NCI-H1105 (cell line): Measurements from ENCODE around the gene ANAPC7.
"Not testable (repeated sequence)": the region's sequence is repeated elsewhere in the genome, so short reads cannot be mapped to it uniquely, and the experiment has no call there.

Source experiments
- DNase-seq: peaks from one replicate; lab custom pipeline; 2025; lab: John Stamatoyannopoulos, UW

ANAPC7 gene

DNA sequence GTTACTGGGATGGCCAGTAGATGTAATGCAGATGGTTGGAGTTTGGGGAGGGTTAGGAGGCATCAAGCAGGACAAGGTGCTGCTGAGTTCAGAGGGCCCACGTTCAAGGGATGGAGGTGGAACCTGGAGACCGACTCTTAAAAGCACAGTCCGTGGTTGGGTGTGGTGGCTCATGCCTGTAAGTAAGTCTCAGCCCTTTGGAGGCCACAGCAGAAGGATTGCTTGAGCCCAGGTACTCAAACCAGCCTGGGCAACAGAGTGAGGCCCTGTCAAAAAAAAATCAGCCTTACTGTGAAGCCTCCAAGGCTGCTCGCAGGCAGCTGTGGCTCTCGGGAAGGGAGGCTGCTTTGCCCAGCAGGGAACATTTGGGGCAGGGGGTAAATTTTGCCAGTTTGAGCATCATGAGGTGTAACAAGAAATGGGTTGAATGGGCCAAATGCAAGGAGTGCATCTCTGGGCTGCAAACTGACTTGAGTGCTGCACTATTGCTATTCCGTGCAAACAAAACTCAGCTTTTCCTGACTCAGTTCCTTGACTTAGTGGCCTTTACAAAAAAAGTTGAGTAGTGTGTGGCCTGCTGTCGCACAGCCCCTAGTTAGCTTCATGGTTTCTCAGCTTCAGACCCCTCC, 55.0 kb downstream of the ANAPC7 start:
- DNase-seq, result no peak

DNA sequence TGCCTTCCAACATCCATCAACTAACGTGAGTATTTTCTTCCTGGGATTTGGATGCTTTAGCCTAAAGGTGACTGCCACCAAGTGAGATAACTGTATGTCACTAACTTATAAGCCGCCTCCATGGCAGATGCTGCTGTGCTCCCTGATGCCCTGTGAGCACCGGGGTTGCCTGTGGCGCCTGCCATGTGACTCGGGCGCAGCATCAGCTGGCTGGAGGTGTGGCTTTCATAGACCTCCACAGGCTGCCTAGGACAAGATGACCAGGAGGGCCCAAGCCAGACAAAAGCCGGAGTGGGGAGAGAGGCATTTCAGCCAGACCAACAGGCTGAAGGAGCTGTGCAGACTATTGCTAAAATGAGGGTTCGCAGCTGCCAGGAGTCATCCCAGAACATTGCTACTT, 55.7 kb downstream of the ANAPC7 start:
- DNase-seq, result no peak

DNA sequence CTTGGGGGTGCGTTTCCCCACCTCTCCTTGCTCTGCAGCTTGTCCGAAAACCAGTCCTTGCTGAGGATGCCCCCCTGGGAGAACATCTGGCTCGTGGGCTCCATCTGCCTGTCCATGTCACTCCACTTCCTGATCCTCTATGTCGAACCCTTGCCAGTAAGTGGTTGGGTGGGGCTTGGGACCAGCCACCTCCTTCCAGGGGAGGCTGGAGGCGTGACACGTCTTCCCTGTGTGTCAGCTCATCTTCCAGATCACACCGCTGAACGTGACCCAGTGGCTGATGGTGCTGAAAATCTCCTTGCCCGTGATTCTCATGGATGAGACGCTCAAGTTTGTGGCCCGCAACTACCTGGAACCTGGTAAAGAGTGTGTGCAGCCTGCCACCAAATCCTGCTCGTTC, 57.5 kb downstream of the ANAPC7 start:
- DNase-seq, result no peak

DNA sequence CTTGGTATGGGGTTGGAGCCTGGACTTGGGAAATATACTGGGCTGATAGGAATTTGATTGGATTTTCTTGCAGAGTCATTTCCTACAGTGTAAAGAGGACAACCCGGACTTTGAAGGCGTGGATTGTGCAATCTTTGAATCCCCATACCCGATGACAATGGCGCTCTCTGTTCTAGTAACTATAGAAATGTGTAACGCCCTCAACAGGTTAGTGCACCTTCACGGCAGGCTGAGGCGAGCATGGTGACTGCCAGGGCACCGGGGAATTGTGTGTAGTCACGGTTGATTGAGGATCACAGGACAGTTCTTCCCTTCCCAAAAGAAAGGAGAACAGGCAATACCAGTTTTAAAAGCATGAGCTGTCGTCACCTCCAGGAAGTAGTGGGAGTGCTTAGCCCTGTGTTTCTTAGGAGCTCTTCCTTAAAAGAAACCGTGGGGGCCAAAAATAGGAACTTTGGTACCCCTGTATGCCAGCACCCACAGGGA, 58.3 kb downstream of the ANAPC7 start:
- DNase-seq, result no peak

DNA sequence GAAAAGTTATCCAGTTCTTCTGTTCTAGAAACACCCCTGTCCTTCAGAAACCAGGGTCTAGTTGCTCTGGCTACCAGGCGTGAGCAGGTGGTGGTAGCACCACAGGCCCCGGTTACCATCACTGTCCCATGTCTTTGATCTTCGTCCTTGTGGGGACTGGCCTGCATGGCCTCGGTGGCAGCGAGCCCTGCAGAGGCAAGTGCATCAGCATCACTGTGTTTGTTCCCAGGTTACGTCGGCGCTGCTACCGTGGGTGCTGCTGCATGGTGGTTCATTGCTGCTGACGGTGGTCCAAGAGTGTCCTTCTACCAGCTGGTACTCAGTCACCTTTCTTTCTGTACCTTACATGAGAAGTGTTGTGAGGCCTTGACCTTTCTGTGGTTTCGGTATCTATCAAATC, 58.9 kb downstream of the ANAPC7 start:
- no peak for DNase-seq

DNA sequence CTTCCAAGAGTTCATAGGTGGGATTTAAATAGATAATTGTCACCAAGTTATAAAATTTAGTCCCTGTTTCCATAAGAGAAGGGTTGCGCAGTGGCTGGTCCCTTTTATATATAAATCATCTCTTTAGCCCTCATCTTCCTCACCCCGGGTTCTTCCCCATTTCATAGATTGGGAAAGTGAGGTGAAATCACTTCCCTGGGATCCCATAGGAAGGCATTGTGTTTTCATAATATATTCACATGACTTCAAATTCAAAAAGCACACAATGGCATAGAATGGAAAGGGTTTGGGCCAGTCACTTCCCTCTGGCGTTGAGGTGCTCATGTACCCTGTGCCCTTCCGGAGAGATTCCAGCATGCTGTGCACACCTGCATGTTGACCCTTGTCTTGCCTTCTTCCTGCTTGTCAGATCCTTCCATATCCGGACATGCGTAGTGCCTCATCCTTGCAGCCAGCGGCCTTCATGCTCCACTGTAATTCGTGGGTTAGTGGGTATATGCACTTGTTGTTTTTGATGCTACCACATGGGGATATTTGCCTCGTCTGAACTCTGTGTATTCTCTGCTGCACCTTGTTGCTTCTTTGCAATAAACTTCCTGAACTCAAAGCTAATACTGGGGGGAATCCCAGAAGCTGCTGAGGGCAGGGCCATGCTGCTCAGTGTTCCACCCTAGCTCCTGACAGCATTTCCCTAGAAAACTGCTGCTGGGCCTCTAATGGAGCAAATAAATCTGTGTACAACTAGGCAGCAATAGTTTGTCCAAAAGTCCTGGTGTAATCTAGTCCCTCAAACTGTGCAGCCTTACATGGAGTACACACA, 59.6 kb downstream of the ANAPC7 start:
- no peak for DNase-seq

DNA sequence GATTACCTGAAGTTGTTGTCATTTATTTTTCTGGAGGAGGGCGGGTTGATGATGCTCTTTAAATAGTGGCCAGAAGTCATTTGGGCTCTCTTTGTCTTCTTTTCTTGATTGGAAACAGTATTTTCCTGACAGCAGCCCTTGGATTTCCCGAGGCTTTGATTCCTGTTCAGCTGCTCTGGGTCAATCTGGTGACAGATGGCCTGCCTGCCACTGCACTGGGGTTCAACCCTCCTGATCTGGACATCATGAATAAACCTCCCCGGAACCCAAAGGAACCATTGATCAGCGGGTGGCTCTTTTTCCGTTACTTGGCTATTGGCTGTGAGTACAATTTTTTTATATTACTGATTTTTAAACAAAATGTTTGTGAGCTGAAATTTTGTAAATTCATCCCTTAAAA, 60.4 kb downstream of the ANAPC7 start:
- no peak for DNase-seq

DNA sequence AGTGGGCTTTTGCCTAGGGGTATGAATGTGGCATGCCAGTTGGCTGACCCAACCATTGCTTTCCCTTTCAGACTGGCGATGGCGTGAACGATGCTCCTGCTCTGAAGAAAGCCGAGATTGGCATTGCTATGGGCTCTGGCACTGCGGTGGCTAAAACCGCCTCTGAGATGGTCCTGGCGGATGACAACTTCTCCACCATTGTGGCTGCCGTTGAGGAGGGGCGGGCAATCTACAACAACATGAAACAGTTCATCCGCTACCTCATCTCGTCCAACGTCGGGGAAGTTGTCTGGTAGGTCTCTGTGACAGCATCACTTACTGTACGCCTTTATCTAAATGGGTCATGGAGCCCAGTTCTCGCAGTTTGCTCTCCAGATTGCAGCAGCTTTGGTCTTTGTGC, 61.4 kb downstream of the ANAPC7 start:
- no peak for DNase-seq

DNA sequence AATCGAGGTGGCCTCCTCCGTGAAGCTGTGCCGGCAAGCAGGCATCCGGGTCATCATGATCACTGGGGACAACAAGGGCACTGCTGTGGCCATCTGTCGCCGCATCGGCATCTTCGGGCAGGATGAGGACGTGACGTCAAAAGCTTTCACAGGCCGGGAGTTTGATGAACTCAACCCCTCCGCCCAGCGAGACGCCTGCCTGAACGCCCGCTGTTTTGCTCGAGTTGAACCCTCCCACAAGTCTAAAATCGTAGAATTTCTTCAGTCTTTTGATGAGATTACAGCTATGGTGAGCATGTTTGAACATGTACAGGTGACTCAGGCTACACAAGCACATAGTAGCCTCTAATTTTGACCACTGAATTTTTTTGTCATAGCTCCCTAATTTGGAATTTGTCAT, 62.8 kb downstream of the ANAPC7 start:
- no peak for DNase-seq

DNA sequence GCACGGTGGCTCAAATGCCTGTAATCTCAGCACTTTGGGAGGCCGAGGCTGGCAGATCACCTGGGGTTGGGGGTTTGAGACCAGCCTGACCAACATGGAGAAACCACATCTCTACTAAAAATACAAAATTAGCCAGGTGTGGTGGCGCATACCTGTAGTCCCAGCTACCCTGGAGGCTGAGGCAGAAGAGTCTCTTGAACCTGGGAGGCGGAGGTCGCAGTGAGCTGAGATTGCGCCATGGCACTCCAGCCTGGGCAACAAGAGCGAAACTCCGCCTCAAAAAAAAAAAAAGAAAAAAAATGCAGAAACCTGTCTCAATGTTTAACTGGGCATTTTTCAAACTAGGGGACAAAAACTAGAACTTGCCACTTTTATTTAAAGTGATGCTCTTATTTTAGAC, 63.2 kb downstream of the ANAPC7 start:
- DNase-seq, result not testable (repeated sequence)

DNA sequence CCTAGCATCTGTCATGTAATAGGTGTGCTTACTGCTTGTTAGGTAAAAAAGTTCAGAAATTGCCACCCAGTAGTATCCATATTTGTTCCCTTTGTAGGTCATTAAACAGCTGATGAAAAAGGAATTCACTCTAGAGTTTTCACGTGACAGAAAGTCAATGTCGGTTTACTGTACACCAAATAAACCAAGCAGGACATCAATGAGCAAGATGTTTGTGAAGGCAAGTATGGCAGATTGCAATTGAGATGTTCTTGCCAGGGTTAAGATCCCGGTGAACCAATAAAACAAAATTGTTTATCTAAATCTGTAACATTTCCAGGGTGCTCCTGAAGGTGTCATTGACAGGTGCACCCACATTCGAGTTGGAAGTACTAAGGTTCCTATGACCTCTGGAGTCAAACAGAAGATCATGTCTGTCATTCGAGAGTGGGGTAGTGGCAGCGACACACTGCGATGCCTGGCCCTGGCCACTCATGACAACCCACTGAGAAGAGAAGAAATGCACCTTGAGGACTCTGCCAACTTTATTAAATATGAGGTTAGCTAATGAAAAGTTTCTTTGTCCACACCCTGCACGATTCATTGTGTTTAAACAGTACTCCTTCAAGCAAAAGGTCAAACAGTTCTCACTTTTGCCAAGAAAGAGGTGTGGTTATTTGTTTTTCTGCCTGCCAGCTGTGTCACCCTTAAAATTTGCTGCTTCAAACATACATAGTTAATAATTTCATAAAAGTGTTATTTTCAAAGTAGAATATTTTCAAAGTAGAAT, 64.1 kb downstream of the ANAPC7 start:
- DNase-seq, result no peak

DNA sequence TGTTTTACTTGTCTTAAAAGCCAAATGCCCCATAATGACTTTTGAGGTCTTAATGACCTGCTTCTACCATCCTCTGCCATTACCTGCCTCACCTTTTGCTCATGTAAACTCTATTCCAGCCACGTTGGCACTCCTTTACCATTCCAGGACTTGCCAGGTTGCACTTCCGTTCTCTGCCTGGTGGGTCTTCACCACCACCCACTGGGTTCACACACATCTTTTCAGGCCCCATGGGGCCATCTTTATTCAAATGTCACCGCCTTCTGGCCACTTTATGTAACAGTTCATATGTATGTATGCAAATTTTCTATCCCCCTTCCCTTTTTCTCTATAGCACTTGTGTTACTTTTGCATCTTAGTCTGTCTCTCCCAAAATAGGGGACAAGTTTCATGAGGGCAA, 64.8 kb downstream of the ANAPC7 start:
- DNase-seq, result peak; percentile 8

DNA sequence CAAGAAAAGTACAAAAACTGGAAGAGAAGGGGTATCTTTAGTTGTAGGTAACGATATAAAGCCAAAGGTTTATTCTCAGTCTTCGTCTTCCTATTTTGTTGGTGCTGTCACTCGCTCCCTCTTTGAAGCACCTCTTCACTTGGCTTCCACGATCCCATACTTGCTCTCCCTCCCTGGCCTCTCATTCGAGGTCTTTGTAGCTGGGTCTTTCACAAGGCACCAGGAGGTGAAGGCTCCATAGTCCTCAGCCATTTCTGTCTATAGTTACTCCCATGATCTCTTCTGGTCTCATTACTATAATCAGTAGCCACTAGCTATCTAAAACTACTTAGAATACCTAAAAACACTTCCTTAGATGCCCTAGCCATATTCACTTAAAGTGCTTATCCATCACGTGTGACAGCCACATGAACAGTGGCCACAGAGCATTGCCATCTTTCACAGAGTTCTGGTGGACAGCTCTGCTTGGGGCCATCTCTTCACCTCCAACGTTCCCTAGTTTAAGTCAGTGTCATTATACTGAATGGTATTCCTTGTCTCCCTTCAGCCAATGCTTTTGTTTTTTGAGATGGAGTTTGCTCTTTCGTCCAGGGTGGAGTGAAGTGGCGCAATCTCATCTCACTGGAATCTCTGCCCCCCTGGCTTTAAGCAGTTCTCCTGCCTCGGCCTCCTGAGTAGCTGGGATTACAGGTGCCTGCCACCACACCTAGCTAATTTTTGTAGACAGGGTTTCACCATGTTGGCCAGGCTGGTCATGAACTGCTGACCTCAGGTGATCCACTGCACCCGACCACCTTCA, 65.4 kb downstream of the ANAPC7 start:
- no peak for DNase-seq

DNA sequence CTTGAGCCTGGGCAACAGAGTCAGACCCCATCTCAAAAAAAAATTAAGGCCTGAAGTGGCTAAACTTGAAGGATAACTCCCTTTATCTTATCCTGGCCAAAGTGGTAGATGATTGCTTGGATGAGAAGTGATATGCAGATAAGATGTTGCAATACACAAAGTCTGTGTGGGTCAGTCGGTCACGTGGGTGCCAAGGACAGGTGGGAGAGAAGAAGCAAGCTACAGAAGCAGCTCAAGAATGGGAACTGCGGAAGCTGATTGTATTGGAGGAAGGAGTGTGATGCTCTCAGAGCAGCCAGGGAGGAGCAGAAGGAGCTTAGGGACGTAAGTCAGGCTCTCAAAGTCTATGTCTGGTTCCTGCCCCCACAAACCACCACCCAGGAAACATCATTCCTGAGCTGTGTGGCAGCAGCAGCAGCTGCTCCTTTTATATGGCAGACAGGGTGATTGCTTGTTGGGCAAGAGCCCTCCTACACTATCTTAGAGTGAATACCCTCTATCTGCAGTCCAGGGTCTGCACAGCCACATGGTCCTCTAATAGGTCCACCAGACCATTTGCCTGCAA, 67.9 kb downstream of the ANAPC7 start:
- DNase-seq, result no peak

DNA sequence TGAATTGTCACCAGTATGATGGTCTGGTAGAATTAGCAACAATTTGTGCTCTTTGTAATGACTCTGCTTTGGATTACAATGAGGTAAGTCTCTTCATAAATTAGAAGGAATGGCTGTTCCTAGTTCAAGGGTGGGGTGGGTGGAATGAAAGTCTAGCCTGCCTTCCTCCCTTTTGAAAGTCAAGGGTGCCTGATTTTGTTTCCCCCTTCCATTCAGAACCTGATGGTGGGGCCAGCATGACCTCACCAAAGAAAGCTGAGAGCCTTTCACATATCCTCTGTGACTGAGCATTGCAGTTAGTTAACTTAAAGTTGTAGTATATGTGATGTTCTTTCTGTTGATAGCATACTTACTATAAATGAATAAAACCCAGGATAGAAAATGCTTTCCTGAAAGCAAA, 70.3 kb downstream of the ANAPC7 start:
- no peak for DNase-seq

DNA sequence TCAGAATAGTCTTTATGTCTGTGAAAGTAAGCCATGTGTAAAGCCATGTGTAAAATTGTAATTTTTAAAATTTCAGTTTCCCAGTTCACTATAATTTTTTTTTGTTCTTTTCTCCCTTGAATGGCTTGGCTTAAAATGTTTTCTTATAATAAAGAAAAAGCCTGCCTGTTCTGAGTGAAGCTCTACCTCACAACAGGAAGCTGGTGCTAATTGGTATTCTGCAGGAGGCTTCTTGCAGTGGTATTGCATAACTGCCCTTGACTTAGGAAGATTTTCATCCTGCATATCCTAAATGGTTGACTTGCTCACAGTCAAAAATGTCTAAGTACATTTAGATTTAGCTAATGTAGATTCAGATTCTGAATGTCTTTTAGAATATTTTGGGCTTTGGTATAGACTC, 73.0 kb downstream of the ANAPC7 start:
- no peak for DNase-seq

DNA sequence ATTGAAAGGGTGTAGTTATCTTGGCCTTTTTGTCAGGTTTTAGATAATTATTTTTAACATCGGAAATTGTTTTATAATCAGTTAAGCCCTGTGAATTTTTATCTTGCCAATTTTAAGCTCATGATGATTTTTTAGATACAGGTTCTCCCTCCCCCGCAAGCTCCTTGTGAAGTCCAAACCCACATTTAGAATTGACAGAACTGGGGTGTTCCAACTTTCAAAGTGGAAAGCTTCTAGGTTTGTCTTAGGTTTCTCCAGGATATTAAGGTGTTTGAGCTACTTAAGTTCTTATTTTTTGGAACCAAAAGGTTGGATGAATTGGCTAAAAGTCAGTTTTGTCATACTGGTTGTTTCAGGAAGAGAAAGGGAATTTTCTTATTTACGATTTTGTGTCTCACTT, 73.4 kb downstream of the ANAPC7 start:
- DNase-seq, result no peak

DNA sequence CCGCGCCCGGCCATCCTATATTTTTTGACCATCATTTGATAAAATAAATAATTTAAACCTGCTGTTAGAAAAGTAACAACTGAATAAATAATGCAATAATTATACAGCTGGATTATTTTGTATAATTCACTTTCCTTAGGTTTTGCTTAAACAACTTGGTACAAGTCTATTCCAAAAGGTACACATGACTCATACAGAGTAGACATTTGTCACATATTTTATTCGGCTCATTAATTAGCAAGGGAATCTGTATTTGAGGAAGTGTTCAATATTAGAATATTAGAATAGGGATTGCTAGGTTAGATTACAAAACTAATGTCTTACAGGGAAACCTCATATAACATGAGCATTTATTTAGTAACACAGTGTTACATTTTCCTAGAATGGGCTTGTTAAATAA, 73.8 kb downstream of the ANAPC7 start:
- DNase-seq, result no peak
